Stimulated activated naive B cell treated with anti-CD40 and anti-IgM and Interleukin-4, amounts not matched to agents 10 μg/mL and 1 μg/mL and 100 μg/mL, for 72 hours (primary cell): Measurements from ENCODE around the gene PNMT.

ENCODE experiments used
- ATAC-seq, 2 donors: fragments of 150-1000 bp; cut with Tn5 transposase; replicated peaks; 2 replicates each; pipeline ENCODE4 v1.10.0; 2021; ENCODE audit warnings: moderate library complexity in 1 of 2
- DNase-seq: peaks from one replicate; pipeline ENCODE4 v3.0.0; 2021
- H3K27ac Mint-ChIP-seq: one replicate; pipeline ENCODE4 v1.8.0; 2022; ENCODE audit warnings: mild to moderate bottlenecking, mixed read lengths
- H3K27me3 Mint-ChIP-seq, 2 donors: one replicate each; pipeline ENCODE4 v1.8.0; 2022; ENCODE audit warnings: mixed read lengths in 2 of 2
- H3K36me3 Mint-ChIP-seq, 2 donors: one replicate each; pipeline ENCODE4 v1.8.0; 2022; ENCODE audit warnings: mixed read lengths in 2 of 2, mild to moderate bottlenecking in 1 of 2
- H3K4me1 Mint-ChIP-seq, 2 donors: one replicate each; pipeline ENCODE4 v1.8.0; 2022; ENCODE audit warnings: mixed read lengths in 2 of 2, mild to moderate bottlenecking in 1 of 2
- H3K4me3 Mint-ChIP-seq, 2 donors: one replicate each; pipeline ENCODE4 v1.8.0; 2022; ENCODE audit warnings: mild to moderate bottlenecking in 2 of 2, mixed read lengths in 2 of 2, moderate library complexity in 1 of 2
- H3K9me3 Mint-ChIP-seq, 2 donors: one replicate each; pipeline ENCODE4 v1.8.0; 2022; ENCODE audit warnings: mixed read lengths in 2 of 2, mild to moderate bottlenecking in 1 of 2

Gene PNMT

DNA sequence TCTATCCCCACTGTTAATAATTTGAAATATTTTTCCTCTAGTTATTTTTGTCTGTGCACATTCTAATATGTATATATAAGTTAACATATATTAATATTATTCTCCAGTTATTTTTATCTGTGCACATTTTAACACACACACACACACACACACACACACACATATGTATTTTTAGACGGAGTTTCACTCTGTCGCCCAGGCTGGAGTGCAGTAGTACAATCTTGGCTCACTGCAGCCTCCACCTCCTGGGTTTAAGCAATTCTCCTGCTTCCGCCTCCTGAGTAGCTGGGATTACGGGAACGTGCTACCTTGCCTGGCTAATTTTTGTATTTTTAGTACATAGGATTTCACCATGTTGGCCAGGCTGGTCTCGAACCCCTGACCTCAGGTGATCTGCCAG lies 49.4 kb downstream of the PNMT start:
- H3K4me1 Mint-ChIP-seq, result peaks cover 4 to 5% of the 10 kb centered on the region in 2 donors
- no peak for ATAC-seq
- no peak for DNase-seq
- no peaks in the 10 kb centered on the region for H3K36me3 Mint-ChIP-seq
- H3K4me3 Mint-ChIP-seq, result no peak overlapping the region
- H3K27me3 Mint-ChIP-seq, result no peaks in the 10 kb centered on the region
- H3K9me3 Mint-ChIP-seq, result no peaks in the 10 kb centered on the region
- no peak overlapping the region for H3K27ac Mint-ChIP-seq

DNA sequence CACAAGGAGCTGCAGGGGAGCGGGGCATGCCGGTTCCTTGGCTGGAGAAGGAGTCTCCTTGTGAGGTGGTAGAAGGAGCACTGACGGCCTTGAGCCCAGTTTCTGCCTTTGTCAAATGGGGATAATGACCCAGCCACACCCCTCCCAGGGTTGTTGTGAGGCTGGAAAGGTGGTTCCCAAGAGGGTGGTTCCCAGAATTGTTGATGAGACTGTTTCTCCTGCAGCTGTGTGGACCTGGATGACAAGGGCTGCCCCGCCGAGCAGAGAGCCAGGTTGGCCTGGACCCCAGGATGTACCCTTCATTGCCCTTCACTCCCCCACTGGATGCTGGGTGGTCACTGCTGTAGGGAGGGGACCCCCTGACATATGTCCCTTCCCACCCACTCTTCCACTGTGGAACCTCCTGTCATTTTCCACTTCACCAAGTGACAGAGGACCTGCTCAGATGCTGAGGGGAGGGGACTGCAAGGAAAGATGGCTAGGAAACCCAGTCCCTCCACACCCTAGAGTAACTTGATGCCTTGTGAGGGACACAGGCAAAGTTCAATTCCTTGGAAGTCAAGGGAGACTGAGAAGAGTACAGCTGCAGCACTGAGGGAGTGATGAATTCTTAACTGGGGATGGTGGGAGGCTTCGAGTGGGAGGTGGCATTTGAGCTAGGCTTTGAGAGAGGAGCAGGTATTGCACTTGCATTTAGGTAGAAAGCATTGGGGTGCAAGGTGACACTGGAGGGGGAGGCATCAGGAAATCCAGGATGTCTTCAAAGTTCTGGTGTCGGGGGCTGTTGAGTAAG lies 51.5 kb downstream of the PNMT start:
- H3K27me3 Mint-ChIP-seq, result no peaks in the 10 kb centered on the region
- ATAC-seq, result no peak
- H3K27ac Mint-ChIP-seq, result no peak overlapping the region
- no peak for DNase-seq
- no peak overlapping the region for H3K4me3 Mint-ChIP-seq
- H3K9me3 Mint-ChIP-seq, result no peaks in the 10 kb centered on the region
- peaks cover 5 to 7% of the 10 kb centered on the region in 2 donors for H3K4me1 Mint-ChIP-seq
- peaks cover 5 to 9% of the 10 kb centered on the region in 2 donors for H3K36me3 Mint-ChIP-seq
